NCI-H2227 (cell line): Measurements from ENCODE around the gene INPP5J.
"Not testable (repeated sequence)": the region's sequence is repeated elsewhere in the genome, so short reads cannot be mapped to it uniquely, and the experiment has no call there.

Experiments
- DNase-seq: peaks from one replicate; lab custom pipeline; 2025; ENCODE audit not compliant: unreplicated experiment; lab: John Stamatoyannopoulos, UW

INPP5J gene, protein sequence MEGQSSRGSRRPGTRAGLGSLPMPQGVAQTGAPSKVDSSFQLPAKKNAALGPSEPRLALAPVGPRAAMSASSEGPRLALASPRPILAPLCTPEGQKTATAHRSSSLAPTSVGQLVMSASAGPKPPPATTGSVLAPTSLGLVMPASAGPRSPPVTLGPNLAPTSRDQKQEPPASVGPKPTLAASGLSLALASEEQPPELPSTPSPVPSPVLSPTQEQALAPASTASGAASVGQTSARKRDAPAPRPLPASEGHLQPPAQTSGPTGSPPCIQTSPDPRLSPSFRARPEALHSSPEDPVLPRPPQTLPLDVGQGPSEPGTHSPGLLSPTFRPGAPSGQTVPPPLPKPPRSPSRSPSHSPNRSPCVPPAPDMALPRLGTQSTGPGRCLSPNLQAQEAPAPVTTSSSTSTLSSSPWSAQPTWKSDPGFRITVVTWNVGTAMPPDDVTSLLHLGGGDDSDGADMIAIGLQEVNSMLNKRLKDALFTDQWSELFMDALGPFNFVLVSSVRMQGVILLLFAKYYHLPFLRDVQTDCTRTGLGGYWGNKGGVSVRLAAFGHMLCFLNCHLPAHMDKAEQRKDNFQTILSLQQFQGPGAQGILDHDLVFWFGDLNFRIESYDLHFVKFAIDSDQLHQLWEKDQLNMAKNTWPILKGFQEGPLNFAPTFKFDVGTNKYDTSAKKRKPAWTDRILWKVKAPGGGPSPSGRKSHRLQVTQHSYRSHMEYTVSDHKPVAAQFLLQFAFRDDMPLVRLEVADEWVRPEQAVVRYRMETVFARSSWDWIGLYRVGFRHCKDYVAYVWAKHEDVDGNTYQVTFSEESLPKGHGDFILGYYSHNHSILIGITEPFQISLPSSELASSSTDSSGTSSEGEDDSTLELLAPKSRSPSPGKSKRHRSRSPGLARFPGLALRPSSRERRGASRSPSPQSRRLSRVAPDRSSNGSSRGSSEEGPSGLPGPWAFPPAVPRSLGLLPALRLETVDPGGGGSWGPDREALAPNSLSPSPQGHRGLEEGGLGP

GRCh38 chr22:31122532-31123291, at the start of gene INPP5J:
TSS of gene INPP5J (plus strand) at chr22:31122966. CDS start at chr22:31123015, 49 bp downstream.
- peak; percentile 65 for DNase-seq

GRCh38 chr22:31073125-31073524, 49.6 kb upstream of the INPP5J start:
- not testable (repeated sequence) for DNase-seq

GRCh38 chr22:31073545-31074145, 49.1 kb upstream of the INPP5J start:
- not testable (repeated sequence) for DNase-seq

GRCh38 chr22:31075961-31076360, 46.8 kb upstream of the INPP5J start:
- no peak for DNase-seq

DNA sequence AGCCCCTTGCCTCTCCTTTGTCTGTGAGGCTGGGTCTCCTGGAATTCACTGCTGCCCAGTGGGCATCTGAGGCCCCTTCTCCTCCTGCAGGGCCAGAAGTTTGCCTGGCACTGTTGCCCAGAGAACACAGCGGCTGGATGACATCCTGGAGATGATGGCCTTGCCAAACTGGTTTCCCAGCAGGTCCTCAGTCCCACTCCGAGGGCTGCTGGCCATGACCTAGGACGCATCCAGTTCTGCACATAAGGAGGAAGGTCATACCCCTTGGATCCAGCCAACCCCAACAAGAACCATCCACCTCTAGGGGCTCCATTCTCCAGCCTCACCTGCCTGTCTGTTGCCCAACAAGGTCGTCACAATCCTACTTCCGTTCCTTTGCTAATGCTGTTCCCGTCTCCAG, 45.1 kb upstream of the INPP5J start:
- no peak for DNase-seq

GRCh38 chr22:31078389-31078788, 44.4 kb upstream of the INPP5J start:
- DNase-seq: not testable (repeated sequence)

- no peak for DNase-seq
These were observed 43.6 kb upstream of the INPP5J start for GRCh38 chr22:31079095-31079642.

DNA sequence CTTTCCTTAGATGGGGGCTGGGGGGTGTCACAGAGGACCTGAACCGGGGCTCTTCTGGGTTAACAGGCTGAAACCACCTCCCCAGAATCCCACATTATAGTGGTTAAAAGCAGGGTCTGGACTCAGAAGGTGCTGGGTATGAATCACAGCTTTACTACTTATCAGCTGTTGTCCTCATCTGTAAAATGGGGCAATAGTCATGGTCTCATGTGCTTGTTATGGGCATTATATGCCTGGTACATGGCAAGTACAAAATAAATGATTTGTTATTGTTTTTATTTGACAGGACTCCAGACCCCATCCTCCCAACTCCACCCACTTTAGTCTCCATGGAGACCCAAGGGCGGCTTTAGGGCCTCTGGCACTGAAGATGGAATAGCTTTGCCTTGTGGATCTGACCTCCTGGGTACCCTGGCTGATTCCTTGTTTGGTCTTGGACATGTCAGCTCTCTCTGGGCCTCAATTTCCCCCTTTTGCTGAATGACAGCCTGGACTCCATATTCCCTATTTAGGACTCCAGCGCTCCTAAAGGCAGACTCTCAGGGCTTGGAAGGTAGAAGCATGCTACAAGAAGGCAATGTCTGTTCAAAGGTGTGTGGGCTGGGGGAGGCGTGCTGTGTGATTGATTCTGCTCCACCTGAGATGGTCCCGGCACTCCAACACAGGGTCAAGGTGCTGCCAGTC, 42.5 kb upstream of the INPP5J start:
- DNase-seq: peak; percentile 38

GRCh38 chr22:31080848-31081649, 41.7 kb upstream of the INPP5J start, which contains the start of gene SMTN:
TSS of gene SMTN (plus strand) at chr22:31081318. CDS start at chr22:31083259, 1,941 bp downstream.
- peak; percentile 92 for DNase-seq

- DNase-seq: no peak
These were observed 40.7 kb upstream of the INPP5J start for GRCh38 chr22:31081963-31082605.

- no peak for DNase-seq
These were observed 40.0 kb upstream of the INPP5J start for GRCh38 chr22:31082606-31083376.

- DNase-seq: no peak
These were observed 39.4 kb upstream of the INPP5J start for GRCh38 chr22:31083377-31083768.

- no peak for DNase-seq
These were observed 38.6 kb upstream of the INPP5J start for GRCh38 chr22:31083923-31084810.

DNA sequence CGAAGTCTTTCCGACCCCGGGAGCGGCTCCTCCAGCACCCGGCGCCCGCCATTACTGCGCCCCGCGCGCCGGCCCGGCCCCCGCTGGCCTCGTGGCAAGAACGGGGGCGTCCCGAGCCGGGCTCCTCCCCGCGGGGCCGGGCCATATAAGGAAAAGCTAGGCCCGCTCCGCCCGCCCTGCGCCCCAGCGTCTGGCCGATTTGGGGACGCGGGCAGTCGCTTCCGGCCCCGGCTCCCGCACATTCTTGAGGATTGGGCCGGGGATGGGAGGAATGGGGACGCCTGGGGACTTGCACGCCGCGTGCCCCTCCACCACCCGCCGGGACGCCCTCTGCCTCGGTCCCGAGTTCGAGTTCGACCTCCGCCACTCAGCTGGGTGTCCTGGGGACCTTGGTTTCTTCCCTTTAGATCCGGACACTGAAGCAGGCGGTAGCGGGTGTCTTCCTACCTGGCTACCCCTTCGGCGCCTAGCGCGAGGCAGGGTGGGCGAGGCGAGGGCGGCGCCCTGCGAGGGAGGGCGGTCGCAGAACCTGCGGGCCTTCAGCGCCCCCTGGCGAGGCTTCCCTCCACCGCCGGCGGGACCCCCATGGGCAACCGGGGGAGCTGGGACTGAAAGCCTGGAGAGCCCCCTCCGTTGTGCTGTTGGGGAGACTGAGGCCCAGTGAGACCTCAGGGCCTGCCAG, 37.8 kb upstream of the INPP5J start:
- no peak for DNase-seq

DNA sequence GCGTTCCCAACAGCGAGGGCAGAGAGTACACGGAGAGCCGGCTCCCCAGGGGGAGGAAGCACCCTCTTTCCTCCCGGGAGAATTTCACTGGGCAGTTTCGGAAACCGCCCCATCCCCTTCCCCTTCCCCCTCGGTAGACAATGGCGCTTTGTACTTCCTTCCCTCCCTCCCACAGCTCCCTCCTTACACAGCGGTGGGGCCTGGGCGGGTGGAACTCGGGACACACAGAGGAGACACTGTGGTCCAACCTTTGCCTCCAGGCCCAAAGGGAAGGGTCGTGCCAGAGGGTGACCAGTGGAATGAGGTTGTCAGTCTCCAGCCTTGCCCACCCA, 37.3 kb upstream of the INPP5J start:
- no peak for DNase-seq

GRCh38 chr22:31085928-31086327, 36.8 kb upstream of the INPP5J start:
- no peak for DNase-seq
